ENCODE data around the gene DPP7. TPM values are rescaled to one million over a fixed set of nuclear protein-coding genes. Genes with fewer than 3 reads are reported as not detected.

The DPP7 gene
- polyA plus RNA-seq, 1 donor = 196 TPM

DNA sequence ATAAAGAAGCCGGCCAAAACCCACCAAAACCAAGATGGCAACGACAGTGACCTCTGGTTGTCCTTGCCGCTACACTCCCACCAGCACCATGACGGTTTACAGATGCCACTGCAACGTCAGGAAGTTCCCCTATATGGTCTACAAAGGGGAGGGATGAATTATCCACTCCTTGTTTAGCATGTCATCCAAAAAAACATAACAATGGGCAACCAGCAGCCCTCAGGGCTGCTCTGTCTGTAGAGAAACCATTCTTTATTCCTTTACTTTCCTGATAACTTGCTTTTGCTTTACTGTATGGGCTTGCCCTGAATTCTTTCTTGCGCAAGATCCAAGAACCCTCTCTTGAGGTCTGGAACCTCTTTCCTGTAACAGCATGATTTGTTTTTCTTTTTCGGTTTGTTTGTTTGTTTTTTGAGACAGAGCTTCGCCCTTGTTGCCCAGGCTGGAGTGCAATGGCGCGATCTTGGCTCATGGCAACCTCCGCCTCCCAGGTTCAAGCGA is 39.2 kb downstream of the DPP7 start:
- Histone ChIP-seq H3K4me3 (ENCODE audit: low read length) (no peak overlapping the region), H3K9me3 (ENCODE audit: control insufficient read depth, low read depth, low read length) (peaks cover 6% of the 10 kb centered on the region), H3K4me1 (ENCODE audit: control insufficient read depth, insufficient read depth, low read length) (peaks cover 43% of the 10 kb centered on the region), H3K36me3 (ENCODE audit: control insufficient read depth, insufficient read depth, low read length) (peaks cover 12% of the 10 kb centered on the region), H3K27ac (ENCODE audit: low read length) (no peak overlapping the region), H3K27me3 (ENCODE audit: control insufficient read depth, insufficient read depth, low read length) (peaks cover 24% of the 10 kb centered on the region)
- WGBS (ENCODE audit: insufficient coverage, low lambda C conversion rate) = 83% methylated on average over 1 of the region's 12 CpGs
- DNase-seq = no peak

GRCh38 chr9:137074657-137075274 is 39.8 kb downstream of the DPP7 start:
- Histone ChIP-seq H3K4me1 (ENCODE audit: control insufficient read depth, insufficient read depth, low read length) (peaks cover 43% of the 10 kb centered on the region), H3K27me3 (ENCODE audit: control insufficient read depth, insufficient read depth, low read length) (peaks cover 23% of the 10 kb centered on the region), H3K9me3 (ENCODE audit: control insufficient read depth, low read depth, low read length) (peaks cover 6% of the 10 kb centered on the region), H3K4me3 (ENCODE audit: low read length) (no peak overlapping the region), H3K36me3 (ENCODE audit: control insufficient read depth, insufficient read depth, low read length) (peaks cover 7% of the 10 kb centered on the region), H3K27ac (ENCODE audit: low read length) (no peak overlapping the region)
- DNase-seq = no peak
- no CpG with 5 or more reads among the region's 12 CpGs for WGBS (ENCODE audit: insufficient coverage, low lambda C conversion rate)

- no peak overlapping the region for H3K4me3 ChIP-seq (ENCODE audit: low read length)
- WGBS (ENCODE audit: insufficient coverage, low lambda C conversion rate) = no CpG with 5 or more reads among the region's 8 CpGs
- no peak overlapping the region for H3K27ac ChIP-seq (ENCODE audit: low read length)
- H3K36me3 ChIP-seq (ENCODE audit: control insufficient read depth, insufficient read depth, low read length) = no peaks in the 10 kb centered on the region
- DNase-seq = peak; percentile 86 to 92
- H3K4me1 ChIP-seq (ENCODE audit: control insufficient read depth, insufficient read depth, low read length) = peaks cover 44% of the 10 kb centered on the region
- peaks cover 6% of the 10 kb centered on the region for H3K9me3 ChIP-seq (ENCODE audit: control insufficient read depth, low read depth, low read length)
- peaks cover 20% of the 10 kb centered on the region for H3K27me3 ChIP-seq (ENCODE audit: control insufficient read depth, insufficient read depth, low read length)
Measured at GRCh38 chr9:137073992-137074399, 40.5 kb downstream of the DPP7 start.

DNA sequence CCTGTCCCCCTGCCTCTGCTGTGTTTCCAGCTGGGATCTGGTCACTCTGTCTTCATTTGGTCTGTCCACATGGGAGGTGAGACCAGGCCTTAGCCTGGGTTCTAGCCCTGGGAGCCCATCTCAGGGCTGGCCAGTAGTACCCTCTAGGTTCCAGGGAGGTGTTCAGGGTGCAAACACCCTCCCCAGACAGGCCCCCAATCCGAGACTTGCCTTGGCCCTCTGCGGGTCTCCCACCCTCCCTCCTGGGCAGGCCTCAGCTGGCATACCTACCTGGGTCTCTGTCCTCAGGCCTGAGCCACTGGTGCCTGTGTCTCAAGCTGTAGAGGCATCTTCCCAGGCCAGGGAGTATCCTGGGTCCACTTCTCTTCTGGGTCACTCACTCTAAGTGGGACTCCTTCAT is 43.3 kb downstream of the DPP7 start:
- H3K27ac ChIP-seq (ENCODE audit: low read length) = no peak overlapping the region
- peaks cover 4% of the 10 kb centered on the region for H3K27me3 ChIP-seq (ENCODE audit: control insufficient read depth, insufficient read depth, low read length)
- no peak for DNase-seq
- H3K4me1 ChIP-seq (ENCODE audit: control insufficient read depth, insufficient read depth, low read length) = peaks cover 43% of the 10 kb centered on the region
- no peaks in the 10 kb centered on the region for H3K36me3 ChIP-seq (ENCODE audit: control insufficient read depth, insufficient read depth, low read length)
- WGBS (ENCODE audit: insufficient coverage, low lambda C conversion rate) = no CpG with 5 or more reads among the region's 2 CpGs
- no peak overlapping the region for H3K4me3 ChIP-seq (ENCODE audit: low read length)
- H3K9me3 ChIP-seq (ENCODE audit: control insufficient read depth, low read depth, low read length) = peaks cover 3% of the 10 kb centered on the region

GRCh38 chr9:137070906-137071275 is 43.6 kb downstream of the DPP7 start:
- WGBS (ENCODE audit: insufficient coverage, low lambda C conversion rate) = no CpG with 5 or more reads among the region's 6 CpGs
- Histone ChIP-seq H3K27ac (ENCODE audit: low read length) (peak overlapping the region; percentile 60), H3K36me3 (ENCODE audit: control insufficient read depth, insufficient read depth, low read length) (no peaks in the 10 kb centered on the region), H3K4me1 (ENCODE audit: control insufficient read depth, insufficient read depth, low read length) (peaks cover 43% of the 10 kb centered on the region), H3K4me3 (ENCODE audit: low read length) (peak overlapping the region; percentile 32), H3K27me3 (ENCODE audit: control insufficient read depth, insufficient read depth, low read length) (peaks cover 4% of the 10 kb centered on the region), H3K9me3 (ENCODE audit: control insufficient read depth, low read depth, low read length) (peaks cover 3% of the 10 kb centered on the region)
- DNase-seq = no peak

- H3K4me1 ChIP-seq (ENCODE audit: control insufficient read depth, insufficient read depth, low read length) = peaks cover 43% of the 10 kb centered on the region
- peaks cover 3% of the 10 kb centered on the region for H3K9me3 ChIP-seq (ENCODE audit: control insufficient read depth, low read depth, low read length)
- DNase-seq = peak; percentile 87 to 94
- H3K4me3 ChIP-seq (ENCODE audit: low read length) = peak within 1 kb of the TSS; percentile 46
- H3K27me3 ChIP-seq (ENCODE audit: control insufficient read depth, insufficient read depth, low read length) = peaks cover 4% of the 10 kb centered on the region
- no CpG with 5 or more reads among the region's 74 CpGs for WGBS (ENCODE audit: insufficient coverage, low lambda C conversion rate)
- H3K36me3 ChIP-seq (ENCODE audit: control insufficient read depth, insufficient read depth, low read length) = peaks cover 2% of the 10 kb centered on the region
- H3K27ac ChIP-seq (ENCODE audit: low read length) = peak within 1 kb of the TSS; percentile 60
Measured at GRCh38 chr9:137070201-137070905, 44.2 kb downstream of the DPP7 start, which contains the start of gene SAPCD2. Gene SAPCD2 (minus strand): TSS chr9:137070557. CDS start chr9:137070460, 97 bp downstream.

DNA sequence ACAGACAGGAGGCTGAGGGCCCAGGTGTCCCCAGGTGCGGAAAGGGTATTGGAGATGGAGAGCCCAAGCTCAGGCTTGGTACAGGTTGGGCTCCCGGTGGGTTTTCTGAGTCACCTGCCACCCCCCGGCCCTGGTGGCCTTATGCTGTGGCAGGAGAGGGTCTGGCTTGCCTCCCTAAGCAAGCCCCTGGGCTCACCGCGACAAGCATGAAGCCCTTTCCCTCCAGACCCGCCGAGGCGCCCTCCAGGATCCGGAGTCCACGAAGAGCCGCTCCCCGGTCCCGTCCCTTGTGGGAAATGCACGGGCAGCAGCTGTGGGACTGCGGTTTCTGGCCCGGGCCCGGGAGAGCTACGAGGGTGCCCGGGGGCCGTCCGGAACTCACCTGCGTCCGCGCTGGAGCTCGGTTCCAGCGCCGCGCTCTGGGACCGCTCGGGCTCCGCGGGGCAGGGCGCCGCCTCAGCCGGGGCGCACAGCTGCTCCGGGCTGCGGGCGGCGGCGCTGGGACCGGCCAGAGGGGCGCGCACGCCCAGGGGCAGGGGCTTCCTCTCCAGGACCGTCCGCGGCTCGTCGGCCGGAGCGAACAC is 44.9 kb downstream of the DPP7 start:
- WGBS (ENCODE audit: insufficient coverage, low lambda C conversion rate) = no CpG with 5 or more reads among the region's 52 CpGs
- Histone ChIP-seq H3K36me3 (ENCODE audit: control insufficient read depth, insufficient read depth, low read length) (peaks cover 2% of the 10 kb centered on the region), H3K27me3 (ENCODE audit: control insufficient read depth, insufficient read depth, low read length) (peaks cover 4% of the 10 kb centered on the region), H3K4me3 (ENCODE audit: low read length) (peak overlapping the region; percentile 46), H3K27ac (ENCODE audit: low read length) (no peak overlapping the region), H3K4me1 (ENCODE audit: control insufficient read depth, insufficient read depth, low read length) (peaks cover 41% of the 10 kb centered on the region), H3K9me3 (ENCODE audit: control insufficient read depth, low read depth, low read length) (peaks cover 3% of the 10 kb centered on the region)
- DNase-seq = peak in 1 of 2 donors; percentile 35

GRCh38 chr9:137068539-137069507 is 45.7 kb downstream of the DPP7 start:
- Histone ChIP-seq H3K9me3 (ENCODE audit: control insufficient read depth, low read depth, low read length) (peaks cover 3% of the 10 kb centered on the region), H3K36me3 (ENCODE audit: control insufficient read depth, insufficient read depth, low read length) (peaks cover 2% of the 10 kb centered on the region), H3K27ac (ENCODE audit: low read length) (no peak overlapping the region), H3K4me1 (ENCODE audit: control insufficient read depth, insufficient read depth, low read length) (peaks cover 35% of the 10 kb centered on the region), H3K4me3 (ENCODE audit: low read length) (peak overlapping the region; percentile 46), H3K27me3 (ENCODE audit: control insufficient read depth, insufficient read depth, low read length) (peaks cover 4% of the 10 kb centered on the region)
- no CpG with 5 or more reads among the region's 17 CpGs for WGBS (ENCODE audit: insufficient coverage, low lambda C conversion rate)
- no peak for DNase-seq

DNA sequence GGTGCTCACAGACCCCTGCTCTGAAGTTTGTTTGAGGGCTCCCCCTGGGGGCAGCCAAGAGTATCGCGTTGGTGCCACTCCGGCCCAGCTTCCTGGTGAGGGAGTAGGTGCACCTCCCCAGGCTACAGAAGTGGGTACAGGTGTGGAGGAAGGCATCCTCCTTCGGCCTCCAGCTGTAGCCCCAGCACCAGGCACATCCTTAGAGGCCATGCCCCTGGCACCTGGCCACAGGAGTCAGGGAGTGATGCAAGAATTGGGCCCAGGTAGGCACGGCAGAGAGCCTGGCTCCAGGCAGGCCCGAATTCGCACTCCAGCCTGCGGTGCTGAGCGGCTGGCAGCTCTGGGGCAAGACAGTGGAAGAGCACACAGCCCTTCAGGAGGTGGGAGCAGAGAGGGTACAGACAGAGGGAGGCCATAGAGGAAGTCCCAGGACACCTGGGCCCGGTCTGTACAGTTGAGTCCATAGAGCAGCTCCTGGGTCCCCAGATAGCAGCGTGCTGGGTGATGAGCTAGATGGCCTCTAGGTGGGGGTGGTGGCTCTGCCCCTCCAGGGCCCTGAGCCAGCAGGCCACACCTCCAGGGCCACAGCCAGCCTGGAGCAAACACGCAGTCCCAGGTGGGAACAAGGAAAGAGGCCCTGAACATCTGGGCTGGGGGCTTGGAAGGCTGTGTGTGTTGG is 46.5 kb downstream of the DPP7 start:
- Histone ChIP-seq H3K4me1 (ENCODE audit: control insufficient read depth, insufficient read depth, low read length) (peaks cover 29% of the 10 kb centered on the region), H3K36me3 (ENCODE audit: control insufficient read depth, insufficient read depth, low read length) (peaks cover 2% of the 10 kb centered on the region), H3K27ac (ENCODE audit: low read length) (peak overlapping the region; percentile 40), H3K4me3 (ENCODE audit: low read length) (no peak overlapping the region), H3K9me3 (ENCODE audit: control insufficient read depth, low read depth, low read length) (peaks cover 3% of the 10 kb centered on the region), H3K27me3 (ENCODE audit: control insufficient read depth, insufficient read depth, low read length) (peaks cover 4% of the 10 kb centered on the region)
- DNase-seq = peak; percentile 79 to 82
- no CpG with 5 or more reads among the region's 12 CpGs for WGBS (ENCODE audit: insufficient coverage, low lambda C conversion rate)
